GM19025 (cell line): ENCODE data around the gene STK17A.
"Not testable (repeated sequence)": the region's sequence is repeated elsewhere in the genome, so short reads cannot be mapped to it uniquely, and the experiment has no call there.

ENCODE experiments used
- ATAC-seq: cut with Tn5 transposase; IDR thresholded peaks from one replicate; pipeline ENCODE4 v1.9.1; 2021; ENCODE audit warnings: mild to moderate bottlenecking, low read depth, moderate library complexity; ENCODE audit not compliant: unreplicated experiment

STK17A gene

GRCh38 chr7:43653466-43653865 lies 70.6 kb downstream of the STK17A start:
- no peak for ATAC-seq

DNA sequence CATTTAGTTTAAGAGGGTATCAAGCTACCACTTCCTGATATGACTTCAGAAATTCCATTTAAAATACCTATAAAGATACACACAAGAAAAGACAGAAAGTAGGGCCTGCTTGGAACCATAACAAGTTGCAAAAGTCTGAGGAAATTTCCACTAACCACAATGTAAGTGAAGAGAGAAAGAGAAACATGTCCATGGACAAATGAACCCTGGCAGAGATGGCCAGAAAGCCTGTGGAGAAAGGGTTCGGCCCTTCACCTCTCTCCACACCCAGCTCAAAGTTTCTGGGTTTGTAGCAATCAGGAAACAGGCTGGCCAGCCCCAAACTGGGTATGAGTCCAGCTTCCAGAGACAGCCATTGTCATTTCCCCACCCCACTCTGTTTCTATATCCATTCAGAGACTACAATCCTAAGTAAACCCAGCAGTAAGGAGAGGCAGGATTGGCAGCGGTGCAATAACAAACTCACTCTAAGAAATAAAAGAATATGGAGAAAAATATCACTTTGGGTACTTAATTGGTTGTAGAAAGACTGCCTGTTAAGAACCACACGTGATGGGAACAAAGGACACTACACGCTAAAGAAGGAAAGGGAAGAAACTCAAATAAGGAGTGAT lies 71.1 kb downstream of the STK17A start:
- ATAC-seq, result no peak

GRCh38 chr7:43655584-43655983 lies 72.7 kb downstream of the STK17A start:
- no peak for ATAC-seq

DNA sequence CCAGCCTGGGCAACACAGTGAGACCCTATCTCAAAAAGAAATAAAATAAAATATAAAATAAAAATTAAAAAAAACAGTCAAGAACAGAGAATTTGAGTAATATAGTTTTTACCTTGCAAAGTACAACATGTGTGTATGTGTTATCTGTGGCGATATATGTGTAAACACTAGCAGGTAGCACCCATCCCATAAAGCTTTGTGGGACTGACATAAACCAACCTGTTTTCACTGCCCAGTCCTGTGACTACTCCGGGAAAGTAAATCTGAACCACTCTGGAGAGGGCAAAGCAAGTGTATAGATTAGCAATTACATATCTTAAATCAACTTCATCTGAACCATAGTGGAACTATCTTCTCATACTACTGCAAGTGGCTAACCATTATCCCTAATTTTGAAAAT lies 74.1 kb downstream of the STK17A start:
- ATAC-seq, result no peak

- ATAC-seq, result no peak
These were observed 76.0 kb downstream of the STK17A start for GRCh38 chr7:43658718-43659548.

DNA sequence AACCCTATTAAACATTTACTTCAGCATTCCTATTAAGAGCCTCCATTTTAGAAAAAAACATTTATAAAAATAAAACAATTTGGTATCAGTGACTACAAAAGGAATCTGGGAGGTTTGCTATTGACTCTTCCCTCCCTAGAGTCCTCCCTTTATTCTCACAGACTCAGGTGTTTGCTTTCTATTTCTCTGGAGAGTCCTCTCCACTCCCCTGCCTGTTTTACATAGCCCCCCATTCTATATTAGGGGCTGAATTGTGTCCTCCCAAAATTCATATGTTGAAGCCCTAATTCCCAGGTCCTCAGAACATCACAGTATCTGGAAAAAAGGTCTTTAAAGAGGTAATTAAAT lies 76.6 kb downstream of the STK17A start:
- ATAC-seq, result no peak

- ATAC-seq, result no peak
These were observed 77.2 kb downstream of the STK17A start for GRCh38 chr7:43660141-43660540.

DNA sequence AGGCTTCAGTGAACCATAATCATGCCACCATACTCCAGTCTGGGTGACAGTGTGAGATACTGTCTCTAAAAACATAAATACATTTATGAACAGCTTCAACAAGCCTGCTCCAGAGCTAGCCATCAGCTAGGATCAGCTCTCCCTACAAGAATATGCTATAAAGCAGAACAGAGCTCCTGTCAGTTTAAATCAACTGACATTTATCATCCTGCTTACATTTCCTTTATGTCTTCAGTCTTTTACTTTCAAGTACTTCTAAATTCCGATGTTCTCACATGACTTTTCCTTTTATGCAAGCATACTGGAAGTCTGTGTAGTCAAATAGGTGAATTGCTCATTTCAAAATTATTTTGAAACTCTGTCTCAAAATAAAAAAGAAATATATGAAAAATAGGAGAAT lies 81.8 kb downstream of the STK17A start:
- ATAC-seq, result no peak

DNA sequence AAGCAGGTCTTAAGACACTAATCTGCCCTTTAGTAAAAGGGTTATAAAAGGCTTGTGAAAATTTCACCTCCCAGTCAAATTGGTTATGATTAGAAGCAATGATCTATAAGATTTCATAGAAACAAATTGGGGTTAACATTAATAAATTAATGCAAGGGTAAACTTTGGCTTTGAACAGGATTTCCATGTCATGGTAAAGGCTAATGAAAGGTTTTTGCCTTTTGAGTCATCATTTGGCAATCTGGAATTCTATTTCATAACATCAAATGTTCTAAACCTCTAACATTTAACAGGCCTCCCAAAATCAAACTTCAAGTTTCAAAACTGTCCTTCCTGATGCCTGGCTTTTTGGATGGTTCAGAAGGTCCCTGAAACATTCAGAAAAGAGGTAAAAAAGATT lies 84.0 kb downstream of the STK17A start:
- no peak for ATAC-seq

DNA sequence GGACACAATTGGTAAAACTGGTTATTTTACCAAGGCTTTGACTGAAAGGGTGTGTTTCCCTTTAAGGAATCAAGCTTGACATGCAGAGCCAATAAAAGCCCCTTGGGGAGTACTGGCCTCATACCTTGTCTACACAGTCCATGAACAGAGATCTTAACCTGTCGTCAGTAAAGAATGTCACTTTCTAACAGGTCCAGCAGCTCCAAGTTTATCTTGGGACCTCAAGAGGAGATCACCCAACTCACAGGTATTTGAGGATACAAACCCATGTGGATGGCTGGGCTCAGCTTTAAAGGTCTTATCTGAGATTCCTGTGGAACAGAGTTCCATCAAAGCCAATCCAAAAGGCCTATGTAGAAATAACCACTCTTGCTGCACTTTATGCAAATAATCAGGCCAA lies 85.1 kb downstream of the STK17A start:
- no peak for ATAC-seq

DNA sequence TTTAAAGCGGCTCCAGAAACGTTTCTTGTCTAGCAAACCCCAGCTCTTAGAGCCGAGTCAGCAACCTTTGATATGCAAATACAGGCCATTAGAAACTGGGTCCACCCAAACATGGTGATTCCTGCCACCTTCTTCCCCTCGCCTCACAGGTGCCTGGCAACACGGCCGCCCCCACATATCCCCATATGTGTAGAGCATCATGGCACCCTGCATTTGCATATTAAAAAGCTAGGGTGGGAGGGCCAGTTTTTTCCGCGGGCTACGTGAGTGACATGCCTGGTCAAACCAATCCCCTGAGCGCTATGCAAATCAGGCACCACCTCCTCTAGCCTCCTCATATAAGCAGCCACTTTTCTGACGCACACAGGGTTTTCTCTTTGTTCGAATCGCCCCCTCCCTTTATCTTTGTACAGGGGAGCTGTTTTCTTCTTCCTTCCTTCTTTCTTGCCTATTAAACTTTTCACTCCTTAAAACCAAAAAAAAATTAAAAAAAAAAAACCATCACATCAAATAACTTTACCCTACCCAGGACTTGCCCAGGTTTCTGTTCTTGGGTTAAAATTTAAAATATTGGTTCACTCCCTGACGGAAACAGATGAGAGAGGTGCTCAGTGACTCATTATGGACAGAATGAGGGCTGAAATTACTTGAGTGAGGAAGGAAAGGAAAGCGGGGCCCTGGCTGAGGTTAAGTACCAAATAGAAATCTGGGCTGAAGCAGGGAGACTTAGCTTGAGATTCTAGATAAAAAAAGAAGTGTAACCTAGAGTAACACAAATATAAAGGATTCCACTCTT lies 86.6 kb downstream of the STK17A start:
- ATAC-seq, result no peak

DNA sequence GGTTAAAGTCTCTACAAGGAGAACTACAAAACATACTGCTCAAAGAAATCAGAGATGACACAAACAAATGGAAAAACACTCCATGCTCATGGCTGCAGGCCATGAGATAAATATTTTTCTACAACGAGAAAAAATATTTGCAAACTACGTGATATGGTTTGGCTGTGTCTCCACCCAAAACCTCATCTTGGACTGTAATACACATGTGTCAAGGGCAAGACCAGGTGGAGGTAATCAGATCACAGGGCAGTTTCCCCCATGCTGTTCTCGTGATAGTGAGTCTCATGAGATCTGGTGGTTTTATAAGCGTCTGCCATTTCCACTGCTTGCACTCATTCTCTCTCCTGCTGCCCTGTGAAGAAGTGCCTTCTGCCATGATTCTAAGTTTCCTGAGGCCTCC lies 88.6 kb downstream of the STK17A start:
- ATAC-seq, result no peak

DNA sequence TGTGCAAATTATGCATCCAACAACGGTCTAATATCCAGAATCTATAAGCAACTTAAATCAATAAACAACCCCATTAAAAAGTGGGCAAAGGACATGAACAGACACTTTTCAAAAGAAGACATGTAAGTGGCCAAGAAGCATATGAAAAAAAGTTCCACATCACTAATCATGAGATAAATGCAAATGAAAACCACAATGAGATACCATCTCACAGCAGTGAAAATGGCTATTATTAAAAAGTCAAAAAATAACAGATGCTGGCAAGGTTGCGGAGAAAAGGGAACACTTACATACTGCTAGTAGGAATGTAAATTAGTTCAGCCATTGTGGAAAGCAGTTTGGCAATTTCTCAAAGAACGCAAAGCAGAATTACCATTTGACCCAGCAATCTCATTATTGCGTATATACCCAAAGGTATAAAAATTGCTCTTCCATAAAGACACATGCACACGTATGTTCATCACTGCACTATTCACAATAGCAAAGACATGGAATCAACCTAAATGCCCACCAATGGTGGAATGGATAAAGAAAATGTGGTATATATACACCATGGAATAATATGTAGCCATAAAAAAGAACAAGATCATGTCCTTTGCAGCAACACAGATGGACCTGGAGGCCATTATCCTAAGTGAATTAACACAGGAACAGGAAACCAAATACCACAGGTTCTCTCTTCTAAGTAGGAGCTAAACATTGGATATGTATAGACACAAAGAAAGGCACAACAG lies 90.5 kb downstream of the STK17A start:
- ATAC-seq, result not testable (repeated sequence)

- no peak for ATAC-seq
These were observed 91.9 kb downstream of the STK17A start for GRCh38 chr7:43674559-43675436.
